CMK (cell line): ENCODE measurements around the gene MKNK1.

ENCODE experiments used
- DNase-seq: peaks from one replicate; pipeline ENCODE4 v3.0.0-alpha.2; 2010; ENCODE audit warnings: low read depth

MKNK1 gene

GRCh38 chr1:46538147-46538546 is 65.9 kb downstream of the MKNK1 start:
- DNase-seq = no peak

DNA sequence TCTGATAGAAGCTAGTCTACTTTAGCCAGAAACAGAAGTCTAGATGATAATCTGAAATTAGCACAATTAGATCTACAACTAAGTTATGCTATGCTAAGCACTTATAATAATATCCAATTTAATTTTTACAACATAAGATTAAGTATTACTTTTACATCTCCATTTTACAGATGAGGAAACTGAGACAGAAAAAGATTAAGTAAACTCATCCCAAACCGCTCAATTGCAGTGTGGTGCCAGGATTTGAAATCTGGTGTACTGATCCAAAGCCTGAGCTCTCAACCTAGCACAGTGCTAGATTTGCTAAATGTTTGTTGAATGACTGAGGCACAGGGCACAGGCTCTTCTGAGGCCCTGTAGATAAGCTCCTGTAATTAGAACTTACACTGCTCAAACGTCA is 66.4 kb downstream of the MKNK1 start:
- DNase-seq = no peak

DNA sequence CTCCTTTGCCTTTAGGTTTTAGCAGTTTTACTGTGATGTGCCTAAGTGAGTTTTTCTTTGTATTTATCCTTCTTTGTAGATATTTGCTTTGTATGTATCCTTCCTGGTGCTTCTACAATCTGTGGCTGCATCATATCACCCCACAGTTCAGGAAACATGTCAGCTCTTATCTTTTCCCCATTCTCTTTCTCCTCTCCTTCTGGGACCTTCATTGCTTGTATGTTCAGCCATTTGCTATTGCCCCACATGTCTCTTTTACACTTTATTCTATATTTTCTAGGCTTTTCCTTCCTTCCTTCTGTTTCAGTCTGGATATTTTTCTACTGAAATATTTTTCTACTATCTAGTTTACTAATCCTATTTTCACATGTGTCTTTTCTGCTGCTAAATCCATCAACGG is 67.5 kb downstream of the MKNK1 start:
- no peak for DNase-seq

GRCh38 chr1:46535063-46535462 is 69.0 kb downstream of the MKNK1 start:
- no peak for DNase-seq

GRCh38 chr1:46533179-46533864 is 70.7 kb downstream of the MKNK1 start:
- DNase-seq = no peak

- peak; percentile 27 for DNase-seq
These were observed 71.4 kb downstream of the MKNK1 start for GRCh38 chr1:46532498-46533178.

DNA sequence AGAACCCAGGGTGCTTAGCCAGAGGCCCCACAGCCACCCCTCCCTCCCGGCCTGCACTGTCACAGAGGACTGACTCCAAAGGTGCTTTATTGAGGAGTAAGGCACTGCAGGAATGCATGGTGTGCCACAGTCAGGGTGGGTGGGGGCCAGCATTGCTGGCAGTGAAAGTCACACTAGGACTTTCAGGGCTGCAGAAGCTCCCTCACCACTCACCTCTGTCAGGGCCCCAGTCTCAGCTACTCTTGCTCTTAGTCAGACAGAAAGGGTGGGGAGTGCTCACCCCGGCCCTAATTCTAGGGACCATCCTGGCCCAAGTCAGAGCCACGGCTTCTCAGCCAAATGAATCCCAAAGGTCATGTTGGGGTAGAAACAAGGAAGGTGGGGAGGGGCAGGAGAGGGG is 72.0 kb downstream of the MKNK1 start:
- DNase-seq = no peak

- DNase-seq = no peak
These were observed 73.2 kb downstream of the MKNK1 start for GRCh38 chr1:46530791-46531409.

DNA sequence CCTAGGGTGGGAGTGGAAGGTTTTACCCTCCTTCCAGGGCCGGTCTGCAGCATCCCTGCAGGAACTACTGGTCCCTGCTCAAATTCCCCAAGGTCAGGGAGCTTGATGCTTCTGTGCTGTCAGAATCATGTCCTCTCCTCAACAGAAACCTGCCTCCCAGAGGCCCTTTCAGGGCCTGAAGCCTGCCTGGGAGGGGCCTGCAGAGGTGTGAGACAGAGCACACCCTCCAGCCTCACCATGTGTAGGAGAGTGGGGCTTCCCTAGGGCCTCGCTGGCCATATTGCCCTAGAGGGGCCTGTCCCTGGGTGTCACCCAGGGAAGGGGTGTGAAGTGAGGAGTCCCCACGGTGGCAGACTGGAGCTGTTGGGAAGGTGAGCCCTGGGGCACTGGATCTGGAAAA is 73.8 kb downstream of the MKNK1 start:
- no peak for DNase-seq

DNA sequence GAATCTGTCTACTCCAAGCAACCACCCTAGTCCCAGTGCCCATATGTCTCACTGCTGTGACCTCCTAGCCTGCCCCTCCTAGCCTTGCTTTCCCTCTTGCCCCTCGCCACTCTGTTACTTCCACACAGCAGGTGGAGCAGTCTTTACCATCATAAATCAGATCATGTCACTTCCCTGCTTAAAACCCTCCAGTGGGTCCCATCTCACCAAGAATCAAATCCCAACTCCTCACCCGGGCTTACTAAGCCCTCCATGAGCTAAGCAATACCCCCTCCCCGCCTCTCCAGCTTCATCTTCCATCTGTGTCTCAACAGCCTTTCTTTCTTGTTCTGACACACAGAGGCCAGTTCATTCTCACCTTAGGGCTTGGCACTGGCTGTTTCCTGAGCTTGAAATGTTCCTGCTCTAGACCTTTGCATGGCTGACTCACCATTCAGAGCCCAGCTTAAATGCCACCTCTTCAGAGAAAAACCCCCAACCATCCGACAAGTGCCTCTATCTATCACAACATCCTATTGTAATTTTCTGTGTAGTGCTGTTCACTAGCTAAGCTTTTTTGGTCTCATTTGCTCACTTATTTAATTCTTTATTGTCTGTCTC is 74.9 kb downstream of the MKNK1 start:
- no peak for DNase-seq

DNA sequence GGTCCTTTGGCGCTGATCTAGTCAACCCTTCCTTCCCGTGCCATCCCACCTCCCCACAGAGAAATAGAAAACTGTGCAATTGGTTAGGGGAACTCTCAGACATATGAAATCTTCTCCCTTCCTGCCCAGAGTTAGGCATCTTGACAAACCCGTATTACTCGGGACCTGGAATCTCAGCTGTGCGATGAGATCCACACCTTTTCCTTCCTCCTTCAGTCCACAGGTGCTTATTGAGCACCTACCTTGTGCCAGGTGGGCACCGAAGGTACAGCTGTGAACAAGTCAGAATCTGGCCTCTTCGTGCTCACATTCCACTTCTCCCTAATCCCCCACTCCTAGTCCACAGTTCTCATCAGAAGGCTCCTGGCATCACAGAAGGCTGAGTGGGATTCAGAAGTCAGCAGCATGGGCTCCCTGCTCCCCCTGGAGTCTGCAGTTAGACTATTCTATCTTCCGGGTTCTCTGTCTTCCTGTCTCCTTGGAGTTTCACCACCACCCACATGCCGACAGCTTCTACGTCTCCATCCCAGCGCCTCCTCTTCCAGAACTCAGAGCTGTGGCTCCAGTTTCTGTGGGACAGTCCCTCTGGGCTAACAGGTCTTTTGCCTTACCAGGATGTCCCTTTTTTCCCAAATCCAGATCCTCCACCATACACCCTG is 75.6 kb downstream of the MKNK1 start:
- DNase-seq = no peak

GRCh38 chr1:46527474-46528296 is 76.4 kb downstream of the MKNK1 start:
- peak; percentile 46 for DNase-seq

DNA sequence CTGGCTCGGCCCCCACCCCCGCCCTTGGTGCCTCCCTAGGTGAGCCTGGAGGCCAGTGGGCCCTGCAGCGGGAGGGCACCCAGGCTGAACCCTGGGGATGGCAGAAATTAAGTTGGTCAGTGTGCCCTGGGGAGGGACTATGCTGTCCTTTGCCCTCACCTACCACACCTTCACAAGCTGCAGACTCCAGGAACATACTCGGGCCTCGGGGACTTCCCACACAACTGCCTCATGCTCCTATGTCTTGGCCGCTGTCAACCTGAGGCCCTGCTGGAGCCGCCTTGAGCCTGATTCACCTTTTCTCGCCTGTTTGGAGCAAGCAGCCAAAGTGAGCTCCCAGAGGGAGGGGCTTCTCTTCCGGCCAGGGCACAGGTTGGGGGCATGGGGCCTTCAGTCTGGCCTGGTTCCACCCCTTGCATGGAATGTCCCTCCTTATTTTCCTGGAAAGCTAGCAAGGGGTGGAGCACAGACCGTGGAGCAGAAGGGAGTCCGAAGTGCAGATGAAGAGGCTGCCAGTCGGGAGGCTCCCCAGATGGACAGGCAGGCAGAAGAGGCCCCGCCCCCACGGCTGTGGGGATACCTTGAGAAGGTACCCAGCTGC is 77.3 kb downstream of the MKNK1 start:
- DNase-seq = no peak

GRCh38 chr1:46526013-46526690 is 77.9 kb downstream of the MKNK1 start:
- DNase-seq = no peak

DNA sequence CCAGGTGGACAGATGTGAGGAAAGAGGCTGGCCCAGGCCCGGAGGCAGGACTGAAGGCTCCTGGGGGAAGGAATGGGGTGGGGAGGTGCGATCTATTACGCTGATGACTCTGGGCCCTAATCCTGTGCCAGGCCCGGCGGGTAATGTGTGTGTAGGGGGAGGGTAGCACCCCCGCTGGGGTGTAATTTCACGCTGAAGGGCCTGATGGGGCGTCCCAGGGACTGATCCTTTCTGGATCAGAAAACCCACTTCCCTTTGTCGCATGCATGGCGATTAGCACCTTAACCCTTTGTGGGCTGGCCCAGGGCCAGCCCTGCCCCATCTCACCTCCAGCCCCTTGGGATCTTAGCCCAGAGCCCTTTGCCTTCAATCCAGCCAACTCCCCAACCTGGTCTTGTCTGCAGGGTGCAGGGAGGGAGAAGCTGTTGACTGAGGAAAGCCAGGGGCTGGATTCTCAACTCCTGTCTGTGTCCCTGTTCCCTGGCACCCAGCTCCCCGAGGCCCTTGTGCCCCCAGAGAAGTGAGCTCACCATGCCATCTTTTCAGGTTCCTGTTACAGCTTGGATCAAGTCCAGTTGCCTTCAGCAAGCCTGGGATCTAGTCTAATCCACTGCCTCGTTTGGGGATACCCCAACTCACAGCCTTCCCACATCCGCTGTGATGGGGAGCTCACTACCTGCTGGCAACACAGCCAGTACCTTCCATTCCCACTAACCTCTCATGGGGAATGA is 78.7 kb downstream of the MKNK1 start:
- no peak for DNase-seq

DNA sequence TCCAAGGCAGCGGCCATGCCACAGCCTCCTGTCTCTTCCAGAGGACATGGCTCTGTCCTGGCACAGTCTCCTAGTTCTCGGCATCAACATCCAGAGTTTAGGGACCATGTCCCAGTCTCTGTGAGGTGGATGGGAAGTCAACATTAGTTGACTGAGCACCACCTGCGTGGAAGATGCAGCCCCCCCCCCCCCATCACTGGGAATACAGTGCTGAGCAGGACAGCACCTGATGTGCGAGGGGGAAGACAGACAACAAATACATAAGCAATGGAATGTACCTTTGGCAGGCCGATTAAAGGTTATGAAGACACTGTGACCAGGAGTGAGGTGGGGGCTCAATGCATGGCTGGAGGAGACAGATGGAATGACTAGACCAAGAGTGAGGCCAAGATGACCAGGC is 79.2 kb downstream of the MKNK1 start:
- no peak for DNase-seq

DNA sequence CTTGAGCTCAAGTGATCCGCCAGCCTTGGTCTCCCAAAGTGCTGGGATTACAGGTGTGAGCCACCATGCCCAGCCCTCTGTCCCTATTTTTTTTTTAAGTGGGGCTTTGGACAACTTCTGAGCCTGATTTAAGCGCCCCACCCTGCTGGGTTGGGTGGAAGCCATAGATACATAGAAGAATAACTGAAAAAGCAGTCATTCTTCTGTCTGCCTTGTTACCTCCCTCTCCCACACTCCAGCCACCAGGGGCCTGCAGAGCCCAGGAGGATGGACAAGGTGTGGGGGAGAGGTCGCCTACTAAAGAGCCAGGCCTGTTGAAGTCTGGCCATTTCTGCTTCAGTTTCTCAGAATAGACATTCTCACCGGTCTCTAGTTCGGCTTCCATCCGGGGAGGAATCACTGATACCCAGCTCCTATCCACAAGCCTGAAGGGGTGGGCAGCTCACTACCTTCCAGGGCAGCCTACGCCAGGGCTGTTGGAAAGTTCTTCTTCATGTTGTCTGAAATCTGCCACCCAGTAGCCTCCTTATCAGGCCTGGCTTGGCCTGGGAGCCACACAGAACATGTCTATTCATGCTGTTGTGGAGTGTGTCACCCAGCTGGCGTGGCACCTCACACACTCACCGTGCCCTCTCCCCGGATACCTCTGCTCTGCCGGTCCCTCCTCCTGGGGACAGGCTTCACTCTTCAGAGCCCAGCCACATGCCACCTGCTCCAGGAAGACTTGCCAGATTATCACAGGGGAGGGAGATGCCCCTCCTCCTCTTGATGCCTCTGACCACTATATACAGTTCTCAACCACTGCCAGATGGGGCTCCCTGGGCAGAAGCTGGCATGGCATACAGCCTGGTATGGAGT is 80.3 kb downstream of the MKNK1 start:
- DNase-seq = no peak

DNA sequence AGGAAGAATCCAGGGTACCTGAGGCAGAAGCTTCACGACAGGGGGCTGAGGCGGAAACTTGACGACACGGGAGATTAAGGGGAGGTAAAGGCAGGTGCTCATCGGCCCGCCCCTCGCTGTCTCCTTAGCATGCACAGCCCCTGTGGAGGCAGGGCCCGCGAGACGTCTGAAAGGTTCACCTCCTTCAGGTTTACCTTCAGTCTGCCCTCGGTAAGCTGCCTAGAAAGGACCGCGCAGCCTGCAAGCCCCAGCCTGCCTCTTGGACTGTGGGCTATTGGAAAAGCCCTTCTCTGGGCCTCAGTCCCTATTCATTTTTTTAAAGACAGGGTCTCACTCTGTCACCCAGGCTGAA is 81.1 kb downstream of the MKNK1 start:
- no peak for DNase-seq
